Endothelial cell of umbilical vein (primary cell): Measurements from ENCODE around the gene SPATA24. TPM values are rescaled to one million over a fixed set of nuclear protein-coding genes. Genes with fewer than 3 reads are reported as not detected.

Experiments
- BruUV-seq: library from RNA; stranded (reverse); fragments of 400-500 nt; replicated peaks from 2 replicates; lab custom pipeline; 2021; lab: Mats Ljungman, UMichigan
- CTCF ChIA-PET: fragments of 300-600, 350-600 bp; sonication (Branson Sonifier 250); formaldehyde crosslinking; loops from one replicate; lab custom pipeline; 2021; ENCODE audit warnings: antibody characterized with exemption, inconsistent platforms; lab: Charles Lee
- POLR2A ChIA-PET: fragments of 300-600, 350-600 bp; sonication (Branson Sonifier 250); formaldehyde crosslinking; loops from one replicate; lab custom pipeline; 2021; ENCODE audit warnings: antibody characterized with exemption, inconsistent platforms; lab: Charles Lee
- DNase-seq: peaks from one replicate; pipeline ENCODE4 v3.0.0-alpha.2; 2011; ENCODE audit warnings: low read depth, low spot score
- FAIRE-seq: peaks from 2 replicates; lab custom pipeline; 2011; peaks lifted over from hg19 to GRCh38; lab: Jason Lieb, UNC
- H2AFZ ChIP-seq: 2 replicates; pipeline ENCODE4 v1.6.0; 2012; ENCODE audit warnings: low read depth, low read length, control low read depth, inconsistent platforms
- H3K27ac ChIP-seq: 2 replicates; pipeline ENCODE4 v1.5.1; 2011; ENCODE audit warnings: low read depth, mild to moderate bottlenecking, control low read depth, low read length, moderate library complexity; ENCODE audit not compliant: insufficient read depth
- H3K27me3 ChIP-seq, 2 experiments: 2 replicates each; pipeline versions ENCODE4 v1.6.0 to v1.6.1; 2011; ENCODE audit warnings: low read length in 2 of 2, mixed read lengths in 1 of 2; ENCODE audit not compliant: control insufficient read depth in 2 of 2, insufficient read depth in 2 of 2
- H3K36me3 ChIP-seq, 2 experiments: 2 replicates in 1 of 2; 3 replicates in 1 of 2; pipeline ENCODE4 v1.5.1; 2011; ENCODE audit warnings: low read length in 2 of 2, mild to moderate bottlenecking in 1 of 2, moderate library complexity in 1 of 2; ENCODE audit not compliant: control insufficient read depth in 2 of 2, insufficient read depth in 2 of 2; ENCODE audit errors: extremely low read depth in 1 of 2
- H3K4me1 ChIP-seq: 3 replicates; pipeline ENCODE4 v1.5.1; 2011; ENCODE audit warnings: mild to moderate bottlenecking, low read length; ENCODE audit not compliant: control insufficient read depth, insufficient read depth; ENCODE audit errors: extremely low read depth
- H3K4me2 ChIP-seq: 2 replicates; pipeline ENCODE4 v1.6.1; 2011; ENCODE audit warnings: low read length, control low read depth, mixed read lengths; ENCODE audit not compliant: insufficient read depth
- H3K4me3 ChIP-seq, 3 experiments: fragments of 200-600 bp in 1 of 3; sonication (generic), shearing (Covaris generic) in 1 of 3; replicated peaks in 1 of 3; 2 replicates each; pipeline ENCODE4 v1.5.1; 2011 to 2016; ENCODE audit warnings: control low read depth in 3 of 3, low read length in 3 of 3, mild to moderate bottlenecking in 2 of 3, inconsistent platforms in 1 of 3, low read depth in 1 of 3, moderate library complexity in 1 of 3; ENCODE audit not compliant: insufficient read depth in 1 of 3
- H3K79me2 ChIP-seq: 2 replicates; pipeline ENCODE4 v1.6.0; 2012; ENCODE audit warnings: low read length, inconsistent platforms; ENCODE audit not compliant: control insufficient read depth, insufficient read depth
- H3K9ac ChIP-seq: replicated peaks from 2 replicates; pipeline ENCODE3; 2011; ENCODE audit warnings: low read length, control low read depth; ENCODE audit not compliant: insufficient read depth; ENCODE audit errors: extremely low read depth
- H3K9me1 ChIP-seq: replicated peaks from 3 replicates; pipeline ENCODE4 v1.6.0; 2011; ENCODE audit warnings: mild to moderate bottlenecking, low read length; ENCODE audit not compliant: control insufficient read depth, insufficient read depth; ENCODE audit errors: extremely low read depth
- H3K9me3 ChIP-seq: replicated peaks from 2 replicates; pipeline ENCODE4 v1.5.1; 2012; ENCODE audit warnings: low read length, inconsistent platforms; ENCODE audit not compliant: control insufficient read depth, insufficient read depth
- H4K20me1 ChIP-seq: replicated peaks from 2 replicates; pipeline ENCODE3; 2011; ENCODE audit warnings: mild to moderate bottlenecking, low read length; ENCODE audit not compliant: control insufficient read depth, insufficient read depth; ENCODE audit errors: extremely low read depth
- EZH2 ChIP-seq: IDR thresholded peaks from 2 replicates; pipeline ENCODE4 v1.6.1; 2012; ENCODE audit warnings: borderline replicate concordance, low read depth, mild to moderate bottlenecking, moderate library complexity, low read length, inconsistent platforms; ENCODE audit not compliant: severe bottlenecking
- FOS ChIP-seq: IDR thresholded peaks from 2 replicates; pipeline ENCODE4 v1.6.1; 2011; ENCODE audit warnings: mild to moderate bottlenecking, low read length, moderate library complexity, borderline replicate concordance; ENCODE audit not compliant: insufficient read depth
- GATA2 ChIP-seq: IDR thresholded peaks from 2 replicates; pipeline ENCODE4 v1.7.0; 2011; ENCODE audit warnings: low read depth, mild to moderate bottlenecking, moderate library complexity, mixed read lengths, low read length; ENCODE audit not compliant: insufficient read length, insufficient read depth
- JUN ChIP-seq: IDR thresholded peaks from 2 replicates; pipeline ENCODE4 v1.6.1; 2011; ENCODE audit warnings: borderline replicate concordance, low read depth; ENCODE audit not compliant: insufficient read length, insufficient read depth
- MYC ChIP-seq: IDR thresholded peaks from one replicate; pipeline ENCODE4 v1.6.1; 2011; ENCODE audit warnings: mild to moderate bottlenecking, low read depth, low read length
- POLR2A ChIP-seq: IDR thresholded peaks from 2 replicates; pipeline ENCODE4 v1.6.1; 2012; ENCODE audit warnings: low read depth, mild to moderate bottlenecking, control low read depth, low read length
- POLR2AphosphoS5 ChIP-seq: IDR thresholded peaks from 2 replicates; pipeline ENCODE4 v1.6.1; 2012; ENCODE audit warnings: low read depth, mild to moderate bottlenecking, control low read depth, low read length, moderate library complexity; ENCODE audit not compliant: insufficient read depth
- dilution Hi-C: fragments of 300-500 bp; cut with MboI; formaldehyde crosslinking; loops from one replicate; pipeline ENCODE4 v1.15.0; 2019; ENCODE audit warnings: low sequenced_read_pairs; ENCODE audit not compliant: extremely low pct_ligation_motif_present
- intact Hi-C: fragments of 100-400 bp; cut with micrococcal nuclease; formaldehyde crosslinking; loops from one replicate; pipeline ENCODE4 v1.10.0; 2022
- polyA plus RNA-seq, 4 experiments: library from polyadenylated mRNA; depleted of rRNA in 3 of 4; stranded (reverse) in 3 of 4; unstranded in 1 of 4; fragments of >200 nt; gene quantifications; 2 replicates each; pipeline versions ENCODE4 v1.2.1 to v1.2.3, GENCODE V29; 2011 to 2012; ENCODE audit warnings: missing spikeins in 1 of 4
- total RNA-seq: library from RNA; stranded (reverse); gene quantifications from 2 replicates; pipeline ENCODE4 v1.2.3, GENCODE V29; 2021
- TF ChIP-seq, protein P1 (sequence below), 2 donors: IDR thresholded peaks; 1 replicate in 1 of 2; 2 replicates in 1 of 2; pipeline ENCODE4 v1.5.1; 2011; ENCODE audit warnings: low read length in 2 of 2, mild to moderate bottlenecking in 2 of 2, moderate library complexity in 2 of 2, control low read depth in 1 of 2, inconsistent platforms in 1 of 2, low read depth in 1 of 2; ENCODE audit not compliant: insufficient read depth in 1 of 2; ENCODE audit errors: extremely low read depth in 1 of 2
- TF ChIP-seq, protein P2 (sequence below): IDR thresholded peaks from 2 replicates; pipeline ENCODE4 v1.6.1; 2011; ENCODE audit not compliant: insufficient read depth, insufficient read length

The SPATA24 gene
- total and polyA plus RNA-seq, 2 donors (not counting 3 experiments of a cell fraction or from before 2014, with no cell fraction given) = 3.2 to 7.9 TPM

DNA sequence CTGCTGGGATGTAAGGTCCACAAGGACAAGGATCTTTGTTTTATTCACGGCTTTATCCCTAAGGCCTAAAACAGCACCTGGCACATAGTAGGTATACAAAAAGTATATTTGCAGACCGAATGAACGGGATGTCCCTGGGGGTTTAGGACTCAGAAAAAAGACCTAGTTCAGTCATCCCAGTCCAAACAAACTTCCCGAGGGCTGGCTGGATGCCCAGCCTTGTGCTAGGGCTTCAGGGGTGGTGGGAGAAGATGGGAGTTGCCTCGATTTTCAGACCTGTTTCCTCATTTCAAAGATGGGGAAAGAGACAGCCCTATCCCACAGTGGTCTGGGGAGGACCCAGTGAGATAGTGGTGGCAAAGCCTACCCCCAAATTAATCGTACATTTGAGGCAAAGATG lies 6.0 kb downstream of the SPATA24 start:
- H4K20me1 ChIP-seq = no peaks in the 10 kb centered on the region
- no peak overlapping the region for H3K9ac ChIP-seq
- no peak overlapping the region for H3K27ac ChIP-seq
- H3K9me3 ChIP-seq = no peaks in the 10 kb centered on the region
- no peak for DNase-seq
- BruUV-seq = no TSS peak
- FAIRE-seq = peak; percentile 24
- no peaks in the 10 kb centered on the region for H3K79me2 ChIP-seq
- CTCF ChIA-PET = no interaction called here
- H3K27me3 ChIP-seq = peaks cover 7 to 14% of the 10 kb centered on the region in 2 experiments
- no peaks in the 10 kb centered on the region for H3K36me3 ChIP-seq
- POLR2A ChIA-PET = no interaction called here
- intact Hi-C loops (no loop called here), dilution Hi-C loops (no loop called here)
- peaks cover 7% of the 10 kb centered on the region for H3K4me1 ChIP-seq
- H2AFZ ChIP-seq = no peak overlapping the region
- no peak overlapping the region for H3K4me3 ChIP-seq
- TF ChIP-seq GATA2 = no peak
- TF ChIP-seq POLR2AphosphoS5 = no peak
- TF ChIP-seq EZH2 = no peak
- TF ChIP-seq, protein P1, sequence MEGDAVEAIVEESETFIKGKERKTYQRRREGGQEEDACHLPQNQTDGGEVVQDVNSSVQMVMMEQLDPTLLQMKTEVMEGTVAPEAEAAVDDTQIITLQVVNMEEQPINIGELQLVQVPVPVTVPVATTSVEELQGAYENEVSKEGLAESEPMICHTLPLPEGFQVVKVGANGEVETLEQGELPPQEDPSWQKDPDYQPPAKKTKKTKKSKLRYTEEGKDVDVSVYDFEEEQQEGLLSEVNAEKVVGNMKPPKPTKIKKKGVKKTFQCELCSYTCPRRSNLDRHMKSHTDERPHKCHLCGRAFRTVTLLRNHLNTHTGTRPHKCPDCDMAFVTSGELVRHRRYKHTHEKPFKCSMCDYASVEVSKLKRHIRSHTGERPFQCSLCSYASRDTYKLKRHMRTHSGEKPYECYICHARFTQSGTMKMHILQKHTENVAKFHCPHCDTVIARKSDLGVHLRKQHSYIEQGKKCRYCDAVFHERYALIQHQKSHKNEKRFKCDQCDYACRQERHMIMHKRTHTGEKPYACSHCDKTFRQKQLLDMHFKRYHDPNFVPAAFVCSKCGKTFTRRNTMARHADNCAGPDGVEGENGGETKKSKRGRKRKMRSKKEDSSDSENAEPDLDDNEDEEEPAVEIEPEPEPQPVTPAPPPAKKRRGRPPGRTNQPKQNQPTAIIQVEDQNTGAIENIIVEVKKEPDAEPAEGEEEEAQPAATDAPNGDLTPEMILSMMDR (IDR thresholded peaks at IDR 0.05; ENCODE audit: extremely low read depth in 1 of 2, insufficient read depth in 1 of 2, low read depth in 1 of 2, low read length in 2 of 2) = no peak
- no peak for TF ChIP-seq JUN
- TF ChIP-seq, protein P2, sequence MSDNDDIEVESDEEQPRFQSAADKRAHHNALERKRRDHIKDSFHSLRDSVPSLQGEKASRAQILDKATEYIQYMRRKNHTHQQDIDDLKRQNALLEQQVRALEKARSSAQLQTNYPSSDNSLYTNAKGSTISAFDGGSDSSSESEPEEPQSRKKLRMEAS = no peak
- no peak for TF ChIP-seq POLR2A
- no peak for TF ChIP-seq FOS
- TF ChIP-seq MYC = no peak
- no peak overlapping the region for H3K4me2 ChIP-seq
- H3K9me1 ChIP-seq = no peaks in the 10 kb centered on the region
